Vagina (tissue), 2 donors: ENCODE measurements around the gene SH2D3C.

Experiments used
- CTCF ChIP-seq, 3 experiments: fragments of 450-650 bp in 2 of 3; fragments of 200-600 bp in 1 of 3; sonication (generic) in 1 of 3; IDR thresholded peaks; one replicate each; pipeline ENCODE4 v1.5.1; 2017 to 2019; ENCODE audit warnings: antibody characterized with exemption in 3 of 3, mild to moderate bottlenecking in 2 of 3, moderate library complexity in 2 of 3
- POLR2A ChIP-seq, 2 donors: fragments of 450-650 bp; IDR thresholded peaks; one replicate each; pipeline ENCODE4 v1.6.1; 2017; ENCODE audit warnings: antibody characterized with exemption in 2 of 2, mild to moderate bottlenecking in 2 of 2, moderate library complexity in 2 of 2

- no peak for TF ChIP-seq POLR2A (IDR thresholded peaks at IDR 0.05)
- no peak for TF ChIP-seq CTCF (IDR thresholded peaks at IDR 0.05)
Observed at GRCh38 chr9:127768698-127769097, 9.8 kb downstream of the SH2D3C start.
